Prostate gland (tissue), 2 donors: ENCODE measurements around the gene PRICKLE3. TPM values are rescaled to one million over a fixed set of nuclear protein-coding genes. Genes with fewer than 3 reads are reported as not detected.
A peak's percentile ranks its signal among the peaks of the same experiment; 100 is the strongest.

Source experiments
- DNase-seq: peaks from one replicate; pipeline ENCODE4 v3.0.0-alpha.2; 2019; ENCODE audit warnings: low spot score
- H3K27ac ChIP-seq, 2 donors: fragments of 200-600 bp; sonication (generic); 2 replicates each; pipeline ENCODE4 v1.5.1; 2017 to 2019
- H3K27me3 ChIP-seq: fragments of 200-600 bp; sonication (generic); replicated peaks from 2 replicates; pipeline ENCODE4 v1.5.1; 2019; ENCODE audit not compliant: insufficient read depth
- H3K36me3 ChIP-seq, 2 donors: fragments of 200-600 bp; sonication (generic); 1 replicate in 1 of 2; 2 replicates in 1 of 2; pipeline versions ENCODE4 v1.5.1 to v1.8.1; 2017 to 2019
- H3K4me1 ChIP-seq: fragments of 200-600 bp; sonication (generic); replicated peaks from 2 replicates; pipeline ENCODE4 v1.5.1; 2019
- H3K4me3 ChIP-seq, 2 donors: fragments of 200-600 bp; sonication (generic); 2 replicates each; pipeline ENCODE4 v1.5.1; 2017 to 2019
- H3K9me3 ChIP-seq: fragments of 200-600 bp; sonication (generic); 2 replicates; pipeline ENCODE4 v1.5.1; 2017
- CTCF ChIP-seq, 4 experiments: fragments of 200-600 bp in 2 of 4; fragments of 450-650 bp in 2 of 4; sonication (generic) in 2 of 4; IDR thresholded peaks; 1 replicate in 3 of 4; 2 replicates in 1 of 4; pipeline ENCODE4 v1.5.1; 2016 to 2019; ENCODE audit warnings: antibody characterized with exemption in 4 of 4, mild to moderate bottlenecking in 2 of 4, moderate library complexity in 2 of 4
- POLR2A ChIP-seq: fragments of 450-650 bp; IDR thresholded peaks from one replicate; pipeline ENCODE4 v1.6.1; 2016; ENCODE audit warnings: antibody characterized with exemption, mild to moderate bottlenecking
- POLR2AphosphoS5 ChIP-seq: sonication (generic); formaldehyde crosslinking; IDR thresholded peaks from one replicate; pipeline ENCODE4 v1.6.1; 2017; ENCODE audit warnings: antibody characterized with exemption
- WGBS: methylation state at CpG from one replicate; pipeline ENCODE4 v1.1.5; 2018; 5-methylcytosine and 5-hydroxymethylcytosine counted together
- intact Hi-C: fragments of 100-400 bp; cut with DNase I; formaldehyde crosslinking; loops from one replicate; pipeline ENCODE4 v1.14.2; 2022
- total RNA-seq, 2 donors: library from RNA; depleted of rRNA; stranded (reverse); fragments of >200 nt; gene quantifications; one replicate each; pipeline ENCODE4 v1.1.0, GENCODE V29; 2016

Gene PRICKLE3
- total RNA-seq, 2 donors from 2014 or later = 17.4 to 20.5 TPM

GRCh38 chrX:49178537-49178936 is 7.6 kb downstream of the PRICKLE3 start:
- Histone ChIP-seq H3K27ac (no peak overlapping the region), H3K4me3 (no peak overlapping the region), H3K9me3 (no peaks in the 10 kb centered on the region), H3K36me3 (no peaks in the 10 kb centered on the region), H3K27me3 (no peaks in the 10 kb centered on the region), H3K4me1 (no peaks in the 10 kb centered on the region)
- intact Hi-C loops = no loop called here
- 93% methylated on average over 3 of the region's 3 CpGs for WGBS
- no peak for DNase-seq
- no peak for TF ChIP-seq POLR2AphosphoS5
- no peak for TF ChIP-seq CTCF (IDR thresholded peaks at IDR 0.05)
- TF ChIP-seq POLR2A = no peak

GRCh38 chrX:49177873-49178480 is 8.2 kb downstream of the PRICKLE3 start:
- Histone ChIP-seq H3K9me3 (no peaks in the 10 kb centered on the region), H3K27me3 (no peaks in the 10 kb centered on the region), H3K36me3 (no peaks in the 10 kb centered on the region), H3K27ac (no peak overlapping the region), H3K4me3 (no peak overlapping the region), H3K4me1 (no peaks in the 10 kb centered on the region)
- no peak for DNase-seq
- intact Hi-C loops = no loop called here
- TF ChIP-seq CTCF (IDR thresholded peaks at IDR 0.05) = peak in 1 of 4 experiments; percentile 2
- no peak for TF ChIP-seq POLR2AphosphoS5
- TF ChIP-seq POLR2A = no peak
- 86% methylated on average over 12 of the region's 23 CpGs for WGBS

- intact Hi-C loops = no loop called here
- no peak overlapping the region for H3K4me3 ChIP-seq
- WGBS = 49% methylated on average over 4 of the region's 4 CpGs
Measured at GRCh38 chrX:49177338-49177833, 8.8 kb downstream of the PRICKLE3 start.

GRCh38 chrX:49176421-49177326 is 9.5 kb downstream of the PRICKLE3 start:
- no peak overlapping the region for H3K4me3 ChIP-seq
- no peak for TF ChIP-seq POLR2AphosphoS5
- TF ChIP-seq POLR2A = no peak
- TF ChIP-seq CTCF (IDR thresholded peaks at IDR 0.05) = no peak
- H3K4me1 ChIP-seq = no peaks in the 10 kb centered on the region
- DNase-seq = no peak
- WGBS = 29% methylated on average over 8 of the region's 27 CpGs
- H3K36me3 ChIP-seq = no peaks in the 10 kb centered on the region
- peak overlapping the region; percentile 45 to 50 for H3K27ac ChIP-seq
- no peaks in the 10 kb centered on the region for H3K9me3 ChIP-seq
- H3K27me3 ChIP-seq = no peaks in the 10 kb centered on the region
- intact Hi-C loops = no loop called here

More at GRCh38 chrX:49177338-49177833, 8.8 kb downstream of the PRICKLE3 start:
- Histone ChIP-seq H3K27me3 (no peaks in the 10 kb centered on the region), H3K36me3 (no peaks in the 10 kb centered on the region), H3K4me1 (no peaks in the 10 kb centered on the region), H3K9me3 (no peaks in the 10 kb centered on the region), H3K27ac (peak overlapping the region; percentile 45 to 50)
- TF ChIP-seq CTCF (IDR thresholded peaks at IDR 0.05) (peak in 1 of 4 experiments; percentile 11), POLR2A (no peak), POLR2AphosphoS5 (no peak)
- no peak for DNase-seq
